Skeletal muscle tissue (tissue), 4 donors: ENCODE measurements around the gene ZNF578. TPM values are rescaled to one million over a fixed set of nuclear protein-coding genes. Genes with fewer than 3 reads are reported as not detected.
"Not testable (repeated sequence)": the region's sequence is repeated elsewhere in the genome, so short reads cannot be mapped to it uniquely, and the experiment has no call there.

Experiments
- H3K27ac ChIP-seq: one replicate; pipeline ENCODE4 v1.7.0; 2013; ENCODE audit warnings: mild to moderate bottlenecking, low read depth, low read length, inconsistent platforms
- H3K27me3 ChIP-seq, 3 donors: one replicate each; pipeline ENCODE4 v1.7.0; 2013; ENCODE audit warnings: low read length in 3 of 3; ENCODE audit not compliant: control insufficient read depth in 3 of 3, insufficient read depth in 3 of 3
- H3K36me3 ChIP-seq, 3 donors: one replicate each; pipeline ENCODE4 v1.7.0; 2013; ENCODE audit warnings: low read length in 3 of 3; ENCODE audit not compliant: control insufficient read depth in 3 of 3, insufficient read depth in 3 of 3
- H3K4me1 ChIP-seq, 3 donors: one replicate each; pipeline ENCODE4 v1.7.0; 2013; ENCODE audit warnings: low read length in 3 of 3, mild to moderate bottlenecking in 3 of 3; ENCODE audit not compliant: control insufficient read depth in 3 of 3, insufficient read depth in 3 of 3
- H3K4me3 ChIP-seq, 3 donors: one replicate each; pipeline ENCODE4 v1.7.0; 2013; ENCODE audit warnings: low read length in 3 of 3
- H3K9ac ChIP-seq, 3 donors: one replicate each; pipeline ENCODE4 v1.7.0; 2013; ENCODE audit warnings: low read length in 3 of 3, mild to moderate bottlenecking in 3 of 3, moderate library complexity in 2 of 3, low read depth in 1 of 3
- H3K9me3 ChIP-seq, 3 donors: one replicate each; pipeline ENCODE4 v1.7.0; 2013; ENCODE audit warnings: low read length in 3 of 3; ENCODE audit not compliant: control insufficient read depth in 3 of 3
- total RNA-seq: library from RNA; depleted of rRNA; stranded (reverse); fragments of >200 nt; gene quantifications from one replicate; pipeline ENCODE4 v1.2.3, GENCODE V29; 2014
- donor health status: Osteomylitis.

Gene ZNF578
- total RNA-seq, 1 donor from 2014 or later: 5.7 TPM

GRCh38 chr19:52532480-52532879, 79.1 kb downstream of the ZNF578 start:
- peaks cover 25 to 32% (median 25%) of the 10 kb centered on the region in 3 donors for H3K4me1 ChIP-seq
- H3K36me3 ChIP-seq: no peaks in the 10 kb centered on the region
- no peaks in the 10 kb centered on the region for H3K27me3 ChIP-seq
- H3K9ac ChIP-seq: no peak overlapping the region
- H3K9me3 ChIP-seq: no peaks in the 10 kb centered on the region
- H3K27ac ChIP-seq: no peak overlapping the region
- no peak overlapping the region for H3K4me3 ChIP-seq

DNA sequence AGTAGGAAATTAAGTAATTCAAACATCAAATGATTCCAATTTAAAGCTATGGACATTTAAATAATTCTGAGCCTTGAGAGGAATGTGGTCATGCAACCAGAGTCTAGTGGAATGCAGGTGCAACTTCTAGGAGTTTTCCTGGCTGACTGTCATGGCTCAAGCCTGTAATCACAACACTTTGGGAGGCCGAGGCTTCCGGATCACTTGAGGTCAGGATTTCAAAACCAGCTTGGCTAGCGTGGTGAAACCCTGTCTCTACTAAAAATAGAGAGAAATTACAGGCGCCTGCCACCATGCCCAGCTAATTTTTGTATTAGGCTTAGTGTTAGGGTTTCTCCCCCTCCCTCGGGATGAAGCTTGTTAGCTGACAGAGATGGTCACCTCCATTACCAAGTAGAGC, 80.5 kb downstream of the ZNF578 start:
- Histone ChIP-seq H3K27ac (peak overlapping the region; percentile 78), H3K9me3 (no peaks in the 10 kb centered on the region), H3K4me1 (peaks cover 15 to 23% (median 16%) of the 10 kb centered on the region in 3 donors), H3K9ac (peak overlapping the region in 2 of 3 donors; percentile 4 to 40), H3K36me3 (no peaks in the 10 kb centered on the region), H3K4me3 (no peak overlapping the region), H3K27me3 (no peaks in the 10 kb centered on the region)

GRCh38 chr19:52535385-52535770, 82.0 kb downstream of the ZNF578 start:
- H3K9me3 ChIP-seq, H3K36me3 ChIP-seq: not testable (repeated sequence)

DNA sequence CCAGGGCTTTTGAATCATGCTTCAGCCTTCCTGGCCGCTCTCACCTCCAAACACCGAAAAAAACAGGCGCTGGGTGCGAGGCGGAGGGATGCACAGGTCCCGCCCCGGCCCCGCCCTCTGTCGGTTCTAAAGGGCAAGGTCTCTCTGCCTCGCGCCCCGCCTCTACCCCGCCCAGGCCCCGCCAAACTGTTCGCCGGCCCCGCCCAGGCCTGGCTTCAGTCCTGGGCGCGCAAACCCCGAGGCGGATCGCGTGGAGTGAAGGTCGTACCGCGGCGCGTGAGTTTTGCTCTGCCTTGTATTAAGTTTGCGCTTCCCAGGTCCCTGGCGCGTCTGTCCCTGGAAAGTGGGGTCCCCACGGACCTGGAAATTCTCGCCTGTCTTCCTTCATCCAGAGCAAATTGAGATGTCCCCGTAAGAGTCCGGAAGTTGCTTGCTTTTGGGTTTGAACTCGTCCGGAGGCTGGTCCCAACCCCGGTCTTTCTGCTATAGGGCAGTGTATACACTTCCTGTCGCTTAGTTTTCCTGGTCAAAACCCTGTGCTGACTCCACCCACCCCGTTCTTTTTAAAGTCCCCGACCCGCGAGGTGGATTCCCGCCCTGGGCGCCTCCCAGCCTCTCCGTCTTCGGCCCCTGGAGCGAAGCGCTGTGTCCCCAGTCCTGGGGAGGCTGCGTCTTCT, 82.6 kb downstream of the ZNF578 start:
- Histone ChIP-seq H3K27ac (peak overlapping the region; percentile 65), H3K36me3 (peaks cover 0 to 2% (median 2%) of the 10 kb centered on the region in 3 donors), H3K27me3 (no peaks in the 10 kb centered on the region), H3K4me3 (peak overlapping the region; percentile 83 to 84 (median 83)), H3K4me1 (peaks cover 12 to 23% (median 14%) of the 10 kb centered on the region in 3 donors), H3K9ac (peak overlapping the region; percentile 80 to 84 (median 81)), H3K9me3 (no peaks in the 10 kb centered on the region)

More at GRCh38 chr19:52535385-52535770, 82.0 kb downstream of the ZNF578 start:
- peaks cover 12 to 23% (median 14%) of the 10 kb centered on the region in 3 donors for H3K4me1 ChIP-seq
- H3K27ac ChIP-seq: peak overlapping the region; percentile 65
- not testable (repeated sequence) for H3K27me3 ChIP-seq
- H3K4me3 ChIP-seq: peak overlapping the region; percentile 83 to 84 (median 83)
- H3K9ac ChIP-seq: peak overlapping the region; percentile 43 to 69 (median 57)

DNA sequence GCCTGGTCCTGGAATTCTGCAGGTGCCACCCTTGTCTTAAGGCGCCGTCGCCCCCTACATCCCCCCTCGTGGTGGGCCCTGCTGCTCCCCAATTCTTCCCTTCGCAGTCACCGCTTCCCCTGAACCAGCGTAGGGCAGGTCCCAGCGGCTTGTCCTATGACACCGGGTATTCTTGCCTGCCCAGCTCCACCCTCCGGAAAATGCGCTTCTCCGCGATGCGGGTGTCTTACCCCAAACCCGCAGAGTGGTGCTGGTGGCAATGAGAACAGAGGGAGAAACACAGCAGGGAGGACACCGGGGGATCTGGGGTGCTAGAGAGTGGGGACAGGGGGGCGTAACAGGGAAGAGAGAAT, 83.1 kb downstream of the ZNF578 start:
- H3K27ac ChIP-seq: no peak overlapping the region
- peaks cover 12 to 23% (median 14%) of the 10 kb centered on the region in 3 donors for H3K4me1 ChIP-seq
- peak overlapping the region; percentile 80 to 84 (median 81) for H3K9ac ChIP-seq
- no peaks in the 10 kb centered on the region for H3K27me3 ChIP-seq
- no peaks in the 10 kb centered on the region for H3K9me3 ChIP-seq
- H3K36me3 ChIP-seq: peaks cover 0 to 4% (median 2%) of the 10 kb centered on the region in 3 donors
- peak overlapping the region; percentile 83 to 84 (median 83) for H3K4me3 ChIP-seq

- not testable (repeated sequence) for H3K4me3 ChIP-seq, H3K36me3 ChIP-seq, H3K9me3 ChIP-seq, H3K9ac ChIP-seq, H3K27me3 ChIP-seq, H3K27ac ChIP-seq
- H3K4me1 ChIP-seq: peaks cover 8 to 17% (median 14%) of the 10 kb centered on the region in 3 donors
Measured at GRCh38 chr19:52538815-52539214, 85.5 kb downstream of the ZNF578 start.

- not testable (repeated sequence) for H3K4me3 ChIP-seq, H3K9me3 ChIP-seq, H3K4me1 ChIP-seq, H3K9ac ChIP-seq, H3K27me3 ChIP-seq, H3K27ac ChIP-seq
- peaks cover 15 to 23% (median 21%) of the 10 kb centered on the region in 3 donors for H3K36me3 ChIP-seq
Measured at GRCh38 chr19:52541176-52541575, 87.8 kb downstream of the ZNF578 start.

DNA sequence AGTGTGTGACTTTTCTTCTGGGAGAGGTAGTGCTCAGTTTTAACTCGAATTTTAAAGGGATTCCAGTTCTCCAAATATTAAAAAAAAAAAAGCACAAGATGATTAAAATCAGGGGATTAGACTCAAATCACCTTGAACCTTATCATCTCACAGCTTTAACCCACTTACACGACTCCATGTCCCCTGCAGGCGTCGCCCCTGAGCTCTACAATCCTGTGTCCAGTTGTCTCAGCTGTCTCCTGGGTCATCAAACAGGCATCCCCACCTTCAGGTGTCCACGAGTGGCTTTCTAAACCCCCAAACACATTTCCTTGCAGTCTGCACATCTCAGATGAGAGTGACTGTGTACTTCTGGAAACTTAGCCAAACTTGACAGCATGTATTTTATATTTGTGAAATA, 88.3 kb downstream of the ZNF578 start:
- Histone ChIP-seq H3K27ac (no peak overlapping the region), H3K36me3 (peaks cover 15 to 26% (median 21%) of the 10 kb centered on the region in 3 donors), H3K9me3 (peaks cover 0 to 3% (median 0%) of the 10 kb centered on the region in 3 donors), H3K4me1 (peaks cover 0 to under 1% (median 0%) of the 10 kb centered on the region in 3 donors), H3K27me3 (no peaks in the 10 kb centered on the region), H3K9ac (no peak overlapping the region), H3K4me3 (no peak overlapping the region)

DNA sequence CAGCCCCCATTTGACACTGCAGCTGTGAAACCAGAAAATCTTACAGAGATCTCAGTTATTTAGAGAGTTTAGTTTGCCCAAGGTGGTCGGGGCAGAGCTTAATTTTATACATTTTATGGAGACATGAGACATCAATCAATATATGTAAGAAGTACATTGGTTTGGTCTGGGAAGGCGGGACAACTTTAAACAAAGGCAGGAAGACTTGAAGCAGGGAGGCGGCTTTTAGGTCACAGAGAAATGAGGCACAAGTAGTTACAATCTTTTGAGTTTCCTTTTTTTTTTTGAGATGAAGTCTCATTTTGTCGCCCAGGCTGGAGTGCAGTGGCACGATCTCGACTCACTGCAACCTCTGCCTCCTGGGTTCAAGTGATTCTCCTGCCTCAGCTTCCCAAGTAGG, 89.2 kb downstream of the ZNF578 start:
- not testable (repeated sequence) for H3K9ac ChIP-seq, H3K27me3 ChIP-seq, H3K9me3 ChIP-seq, H3K4me1 ChIP-seq, H3K27ac ChIP-seq, H3K4me3 ChIP-seq
- H3K36me3 ChIP-seq: peaks cover 15 to 30% (median 25%) of the 10 kb centered on the region in 3 donors

DNA sequence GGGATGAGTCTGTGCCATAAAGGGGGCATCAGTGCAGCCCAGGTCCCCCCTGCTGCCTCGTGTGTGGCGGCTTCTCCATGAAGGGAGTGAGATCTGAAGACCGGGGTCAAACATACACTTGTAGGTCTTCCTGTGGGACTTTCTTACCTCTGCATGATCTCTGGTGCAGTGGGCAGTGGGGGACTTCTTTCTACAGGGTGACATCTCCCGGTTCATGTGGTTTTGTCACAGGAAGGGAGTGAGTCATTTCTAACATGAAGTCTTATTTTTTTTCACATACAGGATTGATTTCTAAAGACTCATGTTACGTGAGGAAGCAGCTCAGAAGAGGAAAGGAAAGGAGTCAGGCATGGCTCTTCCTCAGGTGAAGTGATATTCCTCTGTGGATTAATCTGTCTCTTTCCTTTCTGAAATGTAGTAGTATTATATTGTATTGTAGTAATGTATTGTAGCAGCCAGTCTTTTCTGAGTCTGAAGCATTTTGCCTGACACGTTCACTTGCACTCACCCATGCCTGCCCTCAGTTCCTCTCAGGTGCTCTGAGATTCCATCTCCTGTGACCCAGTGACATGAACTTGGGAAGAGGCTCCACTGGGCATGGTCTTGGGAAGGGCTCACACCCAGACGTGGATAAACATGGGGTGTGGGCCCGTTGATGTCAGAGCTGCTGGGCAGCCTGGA, 89.8 kb downstream of the ZNF578 start:
- peaks cover 0 to 3% (median 0%) of the 10 kb centered on the region in 3 donors for H3K9me3 ChIP-seq
- no peaks in the 10 kb centered on the region for H3K27me3 ChIP-seq
- no peaks in the 10 kb centered on the region for H3K4me1 ChIP-seq
- peaks cover 15 to 34% (median 29%) of the 10 kb centered on the region in 3 donors for H3K36me3 ChIP-seq
- H3K27ac ChIP-seq: no peak overlapping the region
- no peak overlapping the region for H3K4me3 ChIP-seq
- no peak overlapping the region for H3K9ac ChIP-seq
